Fibroblast of lung (primary cell): Measurements from ENCODE around the gene GAA. TPM values are rescaled to one million over a fixed set of nuclear protein-coding genes. Genes with fewer than 3 reads are reported as not detected.

Experiments used
- DNase-seq, 2 donors: peaks; one replicate each; pipeline versions ENCODE4 v3.0.0 to v3.0.0-alpha.2; 2010; ENCODE audit warnings: low read depth in 2 of 2
- H2AFZ ChIP-seq: 2 replicates; pipeline ENCODE4 v1.5.1; 2012; ENCODE audit warnings: low read length, control low read depth, inconsistent platforms
- H3K27ac ChIP-seq: 2 replicates; pipeline ENCODE4 v1.5.1; 2011; ENCODE audit warnings: low read length, control low read depth; ENCODE audit not compliant: insufficient read depth
- H3K27me3 ChIP-seq: 2 replicates; pipeline ENCODE4 v1.5.1; 2011; ENCODE audit warnings: mild to moderate bottlenecking, low read length; ENCODE audit not compliant: control insufficient read depth, insufficient read depth
- H3K36me3 ChIP-seq: 2 replicates; pipeline ENCODE4 v1.5.1; 2011; ENCODE audit warnings: low read length; ENCODE audit not compliant: control insufficient read depth, insufficient read depth
- H3K4me1 ChIP-seq: 2 replicates; pipeline ENCODE4 v1.5.1; 2011; ENCODE audit warnings: low read length; ENCODE audit not compliant: control insufficient read depth, insufficient read depth; ENCODE audit errors: extremely low read depth
- H3K4me2 ChIP-seq: 2 replicates; pipeline ENCODE4 v1.5.1; 2011; ENCODE audit warnings: low read length, control low read depth; ENCODE audit not compliant: insufficient read depth; ENCODE audit errors: extremely low read depth
- H3K4me3 ChIP-seq, 4 experiments: fragments of 200-600 bp in 1 of 4; sonication (generic) in 1 of 4; replicated peaks in 1 of 4; 2 replicates each; pipeline ENCODE4 v1.5.1; 2011 to 2016; ENCODE audit warnings: low read length in 4 of 4, low read depth in 3 of 4, mild to moderate bottlenecking in 3 of 4, control low read depth in 2 of 4, inconsistent platforms in 1 of 4, mixed read lengths in 1 of 4; ENCODE audit not compliant: insufficient read depth in 1 of 4; ENCODE audit errors: control extremely low read depth in 1 of 4
- H3K79me2 ChIP-seq: 2 replicates; pipeline ENCODE4 v1.5.1; 2012; ENCODE audit warnings: mild to moderate bottlenecking, low read length, inconsistent platforms; ENCODE audit not compliant: control insufficient read depth, insufficient read depth
- H3K9ac ChIP-seq: 2 replicates; pipeline ENCODE4 v1.5.1; 2011; ENCODE audit warnings: mild to moderate bottlenecking, low read length, control low read depth; ENCODE audit not compliant: insufficient read depth
- H3K9me3 ChIP-seq: 2 replicates; pipeline ENCODE4 v1.5.1; 2012; ENCODE audit warnings: low read depth, low read length; ENCODE audit not compliant: control insufficient read depth, insufficient read depth
- H4K20me1 ChIP-seq: 2 replicates; pipeline ENCODE4 v1.5.1; 2011; ENCODE audit warnings: low read length; ENCODE audit not compliant: control insufficient read depth, insufficient read depth; ENCODE audit errors: extremely low read depth
- CTCF ChIP-seq, 2 donors: IDR thresholded peaks in 1 of 2; conservative IDR thresholded peaks in 1 of 2; 1 replicate in 1 of 2; 2 replicates in 1 of 2; pipeline ENCODE4 v1.5.1; 2011 to 2012; ENCODE audit warnings: low read length in 2 of 2, control low read depth in 1 of 2, inconsistent platforms in 1 of 2, low read depth in 1 of 2, mild to moderate bottlenecking in 1 of 2
- EZH2 ChIP-seq: IDR thresholded peaks from 2 replicates; pipeline ENCODE4 v1.5.1; 2012; ENCODE audit warnings: low read length, control low read depth, mild to moderate bottlenecking; ENCODE audit errors: missing control alignments
- polyA plus RNA-seq, 2 donors: library from polyadenylated mRNA; depleted of rRNA in 1 of 2; stranded (reverse) in 1 of 2; unstranded in 1 of 2; fragments of >200 nt; gene quantifications; 2 replicates each; pipeline ENCODE4 v1.2.1, GENCODE V29; 2011 to 2012; ENCODE audit warnings: missing spikeins in 1 of 2
- total RNA-seq: library from RNA; depleted of rRNA; stranded (reverse); fragments of >200 nt; gene quantifications from 2 replicates; pipeline ENCODE4 v1.2.1, GENCODE V29; 2014

GAA gene
- total and polyA plus RNA-seq, 2 donors (not counting 1 experiment from before 2014, with no cell fraction given): 6.4 to 25.6 TPM

GRCh38 chr17:80101946-80102663 lies 724 bp downstream of the GAA start:
- H3K4me2 ChIP-seq: peak overlapping the region; percentile 97
- no peaks in the 10 kb centered on the region for H3K27me3 ChIP-seq
- H3K9ac ChIP-seq: peak overlapping the region; percentile 83
- H3K27ac ChIP-seq: peak overlapping the region; percentile 52
- H4K20me1 ChIP-seq: no peaks in the 10 kb centered on the region
- peak; percentile 33 to 54 for DNase-seq
- TF ChIP-seq CTCF (conservative IDR thresholded peaks at IDR 0.05 in 1 of 2, IDR thresholded peaks at IDR 0.05 in 1 of 2; ENCODE audit: low read depth in 1 of 2, low read length in 2 of 2): no peak
- no peak for TF ChIP-seq EZH2
- peak overlapping the region; percentile 95 for H2AFZ ChIP-seq
- no peaks in the 10 kb centered on the region for H3K36me3 ChIP-seq
- H3K4me3 ChIP-seq: peak overlapping the region; percentile 86 to 93 (median 88)
- H3K79me2 ChIP-seq: peaks cover 2% of the 10 kb centered on the region
- no peaks in the 10 kb centered on the region for H3K4me1 ChIP-seq
- no peaks in the 10 kb centered on the region for H3K9me3 ChIP-seq

GRCh38 chr17:80102664-80103448 lies 1.5 kb downstream of the GAA start:
- Histone ChIP-seq H3K4me1 (no peaks in the 10 kb centered on the region), H3K4me3 (peak overlapping the region in 2 of 4 experiments; percentile 86 to 88), H3K4me2 (peak overlapping the region; percentile 97), H3K9me3 (no peaks in the 10 kb centered on the region), H2AFZ (no peak overlapping the region), H3K27ac (no peak overlapping the region), H3K79me2 (peaks cover 2% of the 10 kb centered on the region), H3K27me3 (no peaks in the 10 kb centered on the region), H3K9ac (no peak overlapping the region), H3K36me3 (no peaks in the 10 kb centered on the region), H4K20me1 (no peaks in the 10 kb centered on the region)
- DNase-seq: no peak
- TF ChIP-seq CTCF (conservative IDR thresholded peaks at IDR 0.05 in 1 of 2, IDR thresholded peaks at IDR 0.05 in 1 of 2; ENCODE audit: low read depth in 1 of 2, low read length in 2 of 2) (no peak), EZH2 (no peak)

- Histone ChIP-seq H3K4me1 (no peaks in the 10 kb centered on the region), H2AFZ (no peak overlapping the region), H3K9me3 (no peaks in the 10 kb centered on the region), H4K20me1 (no peaks in the 10 kb centered on the region), H3K36me3 (no peaks in the 10 kb centered on the region), H3K27me3 (no peaks in the 10 kb centered on the region), H3K79me2 (peaks cover 2% of the 10 kb centered on the region), H3K4me2 (no peak overlapping the region), H3K4me3 (no peak overlapping the region), H3K27ac (no peak overlapping the region), H3K9ac (no peak overlapping the region)
- TF ChIP-seq EZH2 (no peak), CTCF (conservative IDR thresholded peaks at IDR 0.05 in 1 of 2, IDR thresholded peaks at IDR 0.05 in 1 of 2; ENCODE audit: low read depth in 1 of 2, low read length in 2 of 2) (no peak)
- no peak for DNase-seq
These were observed 2.2 kb downstream of the GAA start for GRCh38 chr17:80103449-80104085.
